PFSK-1 (cell line): ENCODE measurements around the gene PSAP.

Source experiments
- POLR2AphosphoS5 ChIP-seq: IDR thresholded peaks from 2 replicates; pipeline ENCODE4 v1.6.1; 2012; ENCODE audit warnings: low read depth, mild to moderate bottlenecking, control low read depth, low read length, moderate library complexity
- REST ChIP-seq, 2 experiments: IDR thresholded peaks; 2 replicates each; pipeline versions ENCODE4 v1.6.1 to v1.8.0; 2011 to 2012; ENCODE audit warnings: low read depth in 2 of 2, low read length in 2 of 2, control low read depth in 1 of 2, inconsistent platforms in 1 of 2, mild to moderate bottlenecking in 1 of 2, moderate library complexity in 1 of 2; ENCODE audit not compliant: insufficient read depth in 1 of 2

GRCh38 chr10:71828702-71829101, 22.3 kb downstream of the PSAP start:
- no peak for TF ChIP-seq POLR2AphosphoS5
- no peak for TF ChIP-seq REST (IDR thresholded peaks at IDR 0.05; ENCODE audit: insufficient read depth in 1 of 2, low read depth in 2 of 2, low read length in 2 of 2)
